Measurements from ENCODE around the gene CERK. TPM values are rescaled to one million over a fixed set of nuclear protein-coding genes. Genes with fewer than 3 reads are reported as not detected.
A peak's percentile ranks its signal among the peaks of the same experiment; 100 is the strongest.

The CERK gene
- total and polyA plus RNA-seq, 2 of the 13 experiments (the other 11 are each of a cell fraction or from before 2014, with no cell fraction given) = 40.3 to 41.9 TPM

GRCh38 chr22:46646531-46647215, 91.4 kb downstream of the CERK start (continued):
- TF ChIP-seq GFI1 (CRISPR knock-in tag; IDR thresholded peaks at IDR 0.05; ENCODE audit: borderline replicate concordance) (no peak), POLR2AphosphoS5 (IDR thresholded peaks at IDR 0.05; ENCODE audit: low read depth, low read length) (no peak), ZNF18 (CRISPR knock-in tag; IDR thresholded peaks at IDR 0.05; ENCODE audit: insufficient replicate concordance) (no peak), ZNF780A (CRISPR knock-in tag; IDR thresholded peaks at IDR 0.05) (no peak), ZNF263 (CRISPR knock-in tag; IDR thresholded peaks at IDR 0.05) (0 out of 2 replicates have a peak, but pooled peaks have one; percentile 18), DMAP1 (CRISPR knock-in tag; IDR thresholded peaks at IDR 0.05) (0 out of 2 replicates have a peak, but pooled peaks have one; percentile 26), ATF6 (CRISPR knock-in tag; conservative IDR thresholded peaks at IDR 0.05) (no peak), ZFY (CRISPR knock-in tag; IDR thresholded peaks at IDR 0.05) (no peak), ZNF563 (CRISPR knock-in tag; IDR thresholded peaks at IDR 0.05) (no peak), MAFF (IDR thresholded peaks at IDR 0.05; ENCODE audit: low read depth, low read length) (no peak), YY1 (IDR thresholded peaks at IDR 0.05; ENCODE audit: insufficient read depth, insufficient replicate concordance, low read depth, low read length) (peak; percentile 22), FOXP4 (CRISPR knock-in tag; IDR thresholded peaks at IDR 0.05) (no peak), ZNF891 (CRISPR knock-in tag; IDR thresholded peaks at IDR 0.05) (no peak), ZNF567 (CRISPR knock-in tag; IDR thresholded peaks at IDR 0.05; ENCODE audit: borderline replicate concordance) (no peak), SOX5 (CRISPR knock-in tag; IDR thresholded peaks at IDR 0.05; ENCODE audit: borderline replicate concordance) (no peak), ZNF775 (CRISPR knock-in tag; IDR thresholded peaks at IDR 0.05; ENCODE audit: borderline replicate concordance) (no peak), ZNF225 (CRISPR knock-in tag; IDR thresholded peaks at IDR 0.05) (no peak)
- TF ChIP-seq, protein P1, sequence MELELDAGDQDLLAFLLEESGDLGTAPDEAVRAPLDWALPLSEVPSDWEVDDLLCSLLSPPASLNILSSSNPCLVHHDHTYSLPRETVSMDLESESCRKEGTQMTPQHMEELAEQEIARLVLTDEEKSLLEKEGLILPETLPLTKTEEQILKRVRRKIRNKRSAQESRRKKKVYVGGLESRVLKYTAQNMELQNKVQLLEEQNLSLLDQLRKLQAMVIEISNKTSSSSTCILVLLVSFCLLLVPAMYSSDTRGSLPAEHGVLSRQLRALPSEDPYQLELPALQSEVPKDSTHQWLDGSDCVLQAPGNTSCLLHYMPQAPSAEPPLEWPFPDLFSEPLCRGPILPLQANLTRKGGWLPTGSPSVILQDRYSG (CRISPR knock-in tag; IDR thresholded peaks at IDR 0.05) = no peak
- TF ChIP-seq, protein P2, sequence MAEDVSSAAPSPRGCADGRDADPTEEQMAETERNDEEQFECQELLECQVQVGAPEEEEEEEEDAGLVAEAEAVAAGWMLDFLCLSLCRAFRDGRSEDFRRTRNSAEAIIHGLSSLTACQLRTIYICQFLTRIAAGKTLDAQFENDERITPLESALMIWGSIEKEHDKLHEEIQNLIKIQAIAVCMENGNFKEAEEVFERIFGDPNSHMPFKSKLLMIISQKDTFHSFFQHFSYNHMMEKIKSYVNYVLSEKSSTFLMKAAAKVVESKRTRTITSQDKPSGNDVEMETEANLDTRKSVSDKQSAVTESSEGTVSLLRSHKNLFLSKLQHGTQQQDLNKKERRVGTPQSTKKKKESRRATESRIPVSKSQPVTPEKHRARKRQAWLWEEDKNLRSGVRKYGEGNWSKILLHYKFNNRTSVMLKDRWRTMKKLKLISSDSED (CRISPR knock-in tag; IDR thresholded peaks at IDR 0.05) = no peak

All from HepG2 (cell line).